HFFc6 (cell line): Measurements from ENCODE around the gene P2RX3. TPM values are rescaled to one million over a fixed set of nuclear protein-coding genes. Genes with fewer than 3 reads are reported as not detected.

ENCODE experiments used
- DNase-seq: peaks from one replicate; pipeline ENCODE4 v3.0.0-alpha.2; 2018
- H3K27ac Mint-ChIP-seq: 2 replicates; pipeline ENCODE4 v1.8.0; 2020; ENCODE audit warnings: mild to moderate bottlenecking, mixed read lengths
- H3K27me3 Mint-ChIP-seq: 2 replicates; pipeline ENCODE4 v1.8.0; 2021; ENCODE audit warnings: mild to moderate bottlenecking, moderate library complexity, mixed read lengths; ENCODE audit not compliant: insufficient read depth
- H3K36me3 Mint-ChIP-seq: 2 replicates; pipeline ENCODE4 v1.8.0; 2021; ENCODE audit warnings: low read depth, mixed read lengths
- H3K4me1 Mint-ChIP-seq: 2 replicates; pipeline ENCODE4 v1.8.0; 2020; ENCODE audit warnings: low read depth, mixed read lengths
- H3K4me3 Mint-ChIP-seq: 2 replicates; pipeline ENCODE4 v1.8.0; 2020; ENCODE audit warnings: mild to moderate bottlenecking, moderate library complexity, mixed read lengths
- H3K9me3 Mint-ChIP-seq: 2 replicates; pipeline ENCODE4 v1.8.0; 2020; ENCODE audit warnings: mild to moderate bottlenecking, mixed read lengths
- CTCF ChIP-seq: fragments of 200-600 bp; sonication (generic); IDR thresholded peaks from 2 replicates; pipeline ENCODE4 v1.5.0; 2021; ENCODE audit warnings: antibody characterized with exemption, mild to moderate bottlenecking
- total RNA-seq, 6 experiments: library from RNA; stranded (reverse); fragmentation: NEBNext Ultra II Directional; extraction: Animal tissue kit (Norgen Biotek cat#: 25700); gene quantifications; 2 replicates in 1 of 6; 3 replicates in 5 of 6; pipeline ENCODE4 v1.2.3, GENCODE V29; 2021

Gene P2RX3
- total RNA-seq, 6 experiments from 2014 or later: not detected

DNA sequence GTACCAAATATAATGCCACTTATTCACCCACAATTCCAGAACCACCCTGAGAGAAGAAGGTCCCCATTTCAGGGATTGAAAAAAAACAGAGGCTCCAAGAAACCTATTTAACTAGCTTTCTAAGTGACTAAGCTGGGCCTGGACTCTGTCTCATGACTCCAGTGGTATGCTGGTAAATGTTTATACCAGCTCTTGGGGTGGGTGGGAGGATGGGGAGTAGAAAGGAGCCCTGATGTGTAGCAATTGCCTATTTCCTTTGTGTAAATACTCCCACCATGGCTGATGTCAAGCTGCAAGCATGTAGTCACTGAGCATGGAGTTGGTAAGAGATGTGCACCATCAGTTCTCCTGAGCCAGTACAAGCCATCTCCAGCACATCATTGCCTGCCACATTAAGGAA, 40.0 kb downstream of the P2RX3 start:
- no peak for TF ChIP-seq CTCF
- DNase-seq: no peak
- Mint-ChIP-seq H3K27ac (no peak overlapping the region), H3K36me3 (no peaks in the 10 kb centered on the region), H3K9me3 (no peaks in the 10 kb centered on the region), H3K4me1 (no peaks in the 10 kb centered on the region), H3K27me3 (peaks cover 26% of the 10 kb centered on the region), H3K4me3 (no peak overlapping the region)

GRCh38 chr11:57379732-57380131, 41.6 kb downstream of the P2RX3 start:
- H3K27me3 Mint-ChIP-seq: peaks cover 33% of the 10 kb centered on the region
- no peaks in the 10 kb centered on the region for H3K9me3 Mint-ChIP-seq
- H3K4me1 Mint-ChIP-seq: no peaks in the 10 kb centered on the region
- no peak for TF ChIP-seq CTCF
- no peak overlapping the region for H3K4me3 Mint-ChIP-seq
- no peak overlapping the region for H3K27ac Mint-ChIP-seq
- no peak for DNase-seq
- H3K36me3 Mint-ChIP-seq: no peaks in the 10 kb centered on the region

DNA sequence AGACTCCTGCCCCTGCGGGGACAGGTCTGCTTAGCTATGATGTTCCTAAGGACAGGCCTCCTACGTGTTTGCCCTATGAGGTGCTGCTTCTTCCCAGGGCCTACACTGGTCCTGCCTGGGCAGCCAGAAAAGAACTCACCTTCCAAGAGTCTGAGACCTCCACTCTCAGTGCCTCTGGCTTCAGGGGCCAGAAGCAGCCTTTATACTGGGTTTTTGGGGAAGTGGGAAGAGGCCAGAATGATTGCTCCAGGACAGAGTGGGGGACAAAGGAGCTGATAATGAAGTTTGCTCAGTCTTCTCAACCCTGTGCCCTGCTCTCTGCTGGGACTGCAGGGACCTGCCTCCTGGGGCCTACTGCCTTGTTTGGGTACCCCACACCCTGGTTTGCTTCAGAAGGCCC, 42.8 kb downstream of the P2RX3 start, which contains the start of gene PRG3:
Gene PRG3, minus strand, starts transcription at position 176 of the 400 bp plus-strand sequence. CDS start 442 bp downstream, outside the sequence.
- no peaks in the 10 kb centered on the region for H3K9me3 Mint-ChIP-seq
- peaks cover 43% of the 10 kb centered on the region for H3K27me3 Mint-ChIP-seq
- H3K4me3 Mint-ChIP-seq: no peak within 1 kb of the TSS
- no peak for DNase-seq
- no peak for TF ChIP-seq CTCF
- no peak within 1 kb of the TSS for H3K27ac Mint-ChIP-seq
- H3K36me3 Mint-ChIP-seq: no peaks in the 10 kb centered on the region
- H3K4me1 Mint-ChIP-seq: no peaks in the 10 kb centered on the region

- TF ChIP-seq CTCF: no peak
Observed at GRCh38 chr11:57386178-57386940, 48.2 kb downstream of the P2RX3 start.

DNA sequence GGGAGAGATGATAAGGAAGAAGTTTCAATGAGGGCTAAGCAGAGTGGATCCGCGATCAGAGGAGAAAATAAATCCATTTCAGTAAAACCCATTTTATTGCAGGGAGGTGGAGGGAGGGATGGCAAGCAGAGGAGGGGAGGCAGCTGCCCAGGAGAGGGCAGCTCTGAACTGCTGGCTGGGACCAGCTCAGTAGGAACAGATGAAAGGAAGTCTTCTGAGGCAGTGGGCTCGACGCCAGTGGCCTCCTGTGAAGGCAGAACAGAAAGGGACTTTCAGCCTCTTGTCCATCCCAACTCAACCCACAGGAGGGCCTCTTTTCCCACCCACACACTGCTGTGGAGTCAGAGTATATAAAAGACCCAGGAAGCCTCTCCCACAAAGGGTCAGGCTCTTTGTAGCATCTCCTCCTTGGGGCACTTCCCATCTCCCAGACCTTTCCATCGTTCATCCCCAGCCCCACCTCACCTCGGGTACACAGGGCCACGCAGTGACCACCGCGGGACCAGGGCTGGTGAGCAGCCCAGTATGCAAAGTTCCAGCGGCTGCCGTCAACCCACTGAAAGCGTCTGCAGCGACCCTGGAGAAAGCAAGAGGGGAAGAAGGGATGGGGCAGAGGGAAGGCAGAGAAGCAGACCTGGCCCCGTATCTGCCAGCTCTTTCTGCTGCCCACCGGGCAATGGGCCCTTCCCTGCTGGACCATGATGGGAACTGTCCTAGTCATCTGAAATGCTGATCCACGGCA, 49.3 kb downstream of the P2RX3 start:
- TF ChIP-seq CTCF: no peak
- no peak for DNase-seq
- H3K4me3 Mint-ChIP-seq: no peak overlapping the region
- H3K4me1 Mint-ChIP-seq: no peaks in the 10 kb centered on the region
- H3K27me3 Mint-ChIP-seq: peaks cover 63% of the 10 kb centered on the region
- H3K27ac Mint-ChIP-seq: no peak overlapping the region
- no peaks in the 10 kb centered on the region for H3K9me3 Mint-ChIP-seq
- no peaks in the 10 kb centered on the region for H3K36me3 Mint-ChIP-seq

More at GRCh38 chr11:57386178-57386940, 48.2 kb downstream of the P2RX3 start:
- no peaks in the 10 kb centered on the region for H3K9me3 Mint-ChIP-seq
- H3K36me3 Mint-ChIP-seq: no peaks in the 10 kb centered on the region
- H3K27ac Mint-ChIP-seq: no peak overlapping the region
- no peak for DNase-seq
- H3K4me3 Mint-ChIP-seq: no peak overlapping the region
- H3K27me3 Mint-ChIP-seq: peaks cover 66% of the 10 kb centered on the region
- H3K4me1 Mint-ChIP-seq: no peaks in the 10 kb centered on the region
